ENCODE results near the gene SLC35B1.

GRCh38 chr17:49749730-49750129 lies 42.0 kb upstream of the SLC35B1 start:
- TF ChIP-seq CTCF (conservative IDR thresholded peaks at IDR 0.05; ENCODE audit: low read length) (no peak), EZH2phosphoT487 (IDR thresholded peaks at IDR 0.05; ENCODE audit: borderline replicate concordance, low read depth, low read length) (no peak)

All from OCI-LY7 (cell line).